Right lobe of liver (tissue), 4 donors: ENCODE results near the gene USP22.

Experiments
- CTCF ChIP-seq, 4 donors: fragments of 200-600 bp in 3 of 4; fragments of 450-650 bp in 1 of 4; IDR thresholded peaks; one replicate each; pipeline versions ENCODE4 v1.5.1 to v1.8.0; 2016 to 2022; ENCODE audit warnings: antibody characterized with exemption in 4 of 4, mild to moderate bottlenecking in 2 of 4
- POLR2A ChIP-seq: fragments of 450-650 bp; IDR thresholded peaks from one replicate; pipeline ENCODE4 v1.6.1; 2017; ENCODE audit warnings: antibody characterized with exemption, mild to moderate bottlenecking
- donor health status: DM: no; HTN: no; CAD: no.
- donor health status: DM: no; HTN: no; CAD: no.
- donor health status: DM: no; HTN: yes; CAD: no.

- TF ChIP-seq CTCF (IDR thresholded peaks at IDR 0.05) (no peak), POLR2A (no peak)
These were observed 46.7 kb downstream of the USP22 start for GRCh38 chr17:20995873-20996723.
